ENCODE measurements around the gene COL23A1.

DNA sequence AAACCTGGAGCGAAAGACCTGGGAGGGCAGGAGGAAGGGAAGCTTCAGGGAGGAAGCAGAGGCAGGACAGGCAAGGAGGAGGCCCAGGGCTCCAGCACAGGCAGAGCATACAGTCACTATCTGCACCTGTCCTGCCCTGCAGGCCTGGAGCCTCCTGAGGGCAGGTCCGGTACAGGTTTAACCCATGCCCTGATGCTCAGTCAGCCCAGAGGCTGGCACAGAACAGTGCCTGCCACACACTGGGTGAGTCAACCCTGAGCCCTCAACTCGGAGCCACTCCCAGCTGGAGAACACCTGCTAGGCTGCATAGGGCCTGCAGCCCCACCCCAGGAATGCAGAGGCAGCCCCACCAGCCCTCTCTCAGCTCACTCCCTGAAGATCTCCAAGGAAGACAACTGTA, 196.1 kb downstream of the COL23A1 start:
- TF ChIP-seq, protein P1, sequence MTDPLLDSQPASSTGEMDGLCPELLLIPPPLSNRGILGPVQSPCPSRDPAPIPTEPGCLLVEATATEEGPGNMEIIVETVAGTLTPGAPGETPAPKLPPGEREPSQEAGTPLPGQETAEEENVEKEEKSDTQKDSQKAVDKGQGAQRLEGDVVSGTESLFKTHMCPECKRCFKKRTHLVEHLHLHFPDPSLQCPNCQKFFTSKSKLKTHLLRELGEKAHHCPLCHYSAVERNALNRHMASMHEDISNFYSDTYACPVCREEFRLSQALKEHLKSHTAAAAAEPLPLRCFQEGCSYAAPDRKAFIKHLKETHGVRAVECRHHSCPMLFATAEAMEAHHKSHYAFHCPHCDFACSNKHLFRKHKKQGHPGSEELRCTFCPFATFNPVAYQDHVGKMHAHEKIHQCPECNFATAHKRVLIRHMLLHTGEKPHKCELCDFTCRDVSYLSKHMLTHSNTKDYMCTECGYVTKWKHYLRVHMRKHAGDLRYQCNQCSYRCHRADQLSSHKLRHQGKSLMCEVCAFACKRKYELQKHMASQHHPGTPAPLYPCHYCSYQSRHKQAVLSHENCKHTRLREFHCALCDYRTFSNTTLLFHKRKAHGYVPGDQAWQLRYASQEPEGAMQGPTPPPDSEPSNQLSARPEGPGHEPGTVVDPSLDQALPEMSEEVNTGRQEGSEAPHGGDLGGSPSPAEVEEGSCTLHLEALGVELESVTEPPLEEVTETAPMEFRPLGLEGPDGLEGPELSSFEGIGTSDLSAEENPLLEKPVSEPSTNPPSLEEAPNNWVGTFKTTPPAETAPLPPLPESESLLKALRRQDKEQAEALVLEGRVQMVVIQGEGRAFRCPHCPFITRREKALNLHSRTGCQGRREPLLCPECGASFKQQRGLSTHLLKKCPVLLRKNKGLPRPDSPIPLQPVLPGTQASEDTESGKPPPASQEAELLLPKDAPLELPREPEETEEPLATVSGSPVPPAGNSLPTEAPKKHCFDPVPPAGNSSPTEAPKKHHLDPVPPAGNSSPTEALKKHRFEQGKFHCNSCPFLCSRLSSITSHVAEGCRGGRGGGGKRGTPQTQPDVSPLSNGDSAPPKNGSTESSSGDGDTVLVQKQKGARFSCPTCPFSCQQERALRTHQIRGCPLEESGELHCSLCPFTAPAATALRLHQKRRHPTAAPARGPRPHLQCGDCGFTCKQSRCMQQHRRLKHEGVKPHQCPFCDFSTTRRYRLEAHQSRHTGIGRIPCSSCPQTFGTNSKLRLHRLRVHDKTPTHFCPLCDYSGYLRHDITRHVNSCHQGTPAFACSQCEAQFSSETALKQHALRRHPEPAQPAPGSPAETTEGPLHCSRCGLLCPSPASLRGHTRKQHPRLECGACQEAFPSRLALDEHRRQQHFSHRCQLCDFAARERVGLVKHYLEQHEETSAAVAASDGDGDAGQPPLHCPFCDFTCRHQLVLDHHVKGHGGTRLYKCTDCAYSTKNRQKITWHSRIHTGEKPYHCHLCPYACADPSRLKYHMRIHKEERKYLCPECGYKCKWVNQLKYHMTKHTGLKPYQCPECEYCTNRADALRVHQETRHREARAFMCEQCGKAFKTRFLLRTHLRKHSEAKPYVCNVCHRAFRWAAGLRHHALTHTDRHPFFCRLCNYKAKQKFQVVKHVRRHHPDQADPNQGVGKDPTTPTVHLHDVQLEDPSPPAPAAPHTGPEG (CRISPR knock-in tag; IDR thresholded peaks at IDR 0.05), result no peak
- TF ChIP-seq, protein P2, sequence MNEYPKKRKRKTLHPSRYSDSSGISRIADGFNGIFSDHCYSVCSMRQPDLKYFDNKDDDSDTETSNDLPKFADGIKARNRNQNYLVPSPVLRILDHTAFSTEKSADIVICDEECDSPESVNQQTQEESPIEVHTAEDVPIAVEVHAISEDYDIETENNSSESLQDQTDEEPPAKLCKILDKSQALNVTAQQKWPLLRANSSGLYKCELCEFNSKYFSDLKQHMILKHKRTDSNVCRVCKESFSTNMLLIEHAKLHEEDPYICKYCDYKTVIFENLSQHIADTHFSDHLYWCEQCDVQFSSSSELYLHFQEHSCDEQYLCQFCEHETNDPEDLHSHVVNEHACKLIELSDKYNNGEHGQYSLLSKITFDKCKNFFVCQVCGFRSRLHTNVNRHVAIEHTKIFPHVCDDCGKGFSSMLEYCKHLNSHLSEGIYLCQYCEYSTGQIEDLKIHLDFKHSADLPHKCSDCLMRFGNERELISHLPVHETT (CRISPR knock-in tag; conservative IDR thresholded peaks at IDR 0.05), result no peak
- no peak for TF ChIP-seq EZH2 (conservative IDR thresholded peaks at IDR 0.05; ENCODE audit: low read depth, low read length)
